ENCODE data around the gene PRG2.

Gene PRG2

GRCh38 chr11:57390535-57390934 is at the start of gene PRG2:
Gene PRG2, minus strand, starts transcription at chr11:57390650. Its CDS starts 706 bp downstream, at chr11:57389944.
- DNase-seq: no peak

DNA sequence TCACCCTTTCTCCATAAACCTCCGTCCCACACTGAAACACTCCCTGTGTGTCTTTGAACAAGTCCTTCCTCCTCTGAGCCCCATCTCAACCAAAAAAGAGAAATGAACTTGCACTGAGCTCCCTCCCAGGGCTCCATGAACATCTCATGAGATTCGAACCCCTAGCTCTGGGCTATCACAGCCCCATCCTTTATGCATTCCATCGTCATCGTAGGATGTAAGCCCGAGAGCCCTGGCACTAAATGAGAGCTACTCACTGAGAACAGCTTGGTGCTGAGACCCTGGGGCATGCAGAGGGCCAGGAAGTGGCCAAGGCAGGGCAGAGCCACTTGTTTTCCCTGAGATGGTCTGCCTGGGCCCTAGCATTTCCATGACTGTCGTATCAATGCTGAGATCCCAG is 49.3 kb upstream of the PRG2 start:
- DNase-seq: peak; percentile 46

DNA sequence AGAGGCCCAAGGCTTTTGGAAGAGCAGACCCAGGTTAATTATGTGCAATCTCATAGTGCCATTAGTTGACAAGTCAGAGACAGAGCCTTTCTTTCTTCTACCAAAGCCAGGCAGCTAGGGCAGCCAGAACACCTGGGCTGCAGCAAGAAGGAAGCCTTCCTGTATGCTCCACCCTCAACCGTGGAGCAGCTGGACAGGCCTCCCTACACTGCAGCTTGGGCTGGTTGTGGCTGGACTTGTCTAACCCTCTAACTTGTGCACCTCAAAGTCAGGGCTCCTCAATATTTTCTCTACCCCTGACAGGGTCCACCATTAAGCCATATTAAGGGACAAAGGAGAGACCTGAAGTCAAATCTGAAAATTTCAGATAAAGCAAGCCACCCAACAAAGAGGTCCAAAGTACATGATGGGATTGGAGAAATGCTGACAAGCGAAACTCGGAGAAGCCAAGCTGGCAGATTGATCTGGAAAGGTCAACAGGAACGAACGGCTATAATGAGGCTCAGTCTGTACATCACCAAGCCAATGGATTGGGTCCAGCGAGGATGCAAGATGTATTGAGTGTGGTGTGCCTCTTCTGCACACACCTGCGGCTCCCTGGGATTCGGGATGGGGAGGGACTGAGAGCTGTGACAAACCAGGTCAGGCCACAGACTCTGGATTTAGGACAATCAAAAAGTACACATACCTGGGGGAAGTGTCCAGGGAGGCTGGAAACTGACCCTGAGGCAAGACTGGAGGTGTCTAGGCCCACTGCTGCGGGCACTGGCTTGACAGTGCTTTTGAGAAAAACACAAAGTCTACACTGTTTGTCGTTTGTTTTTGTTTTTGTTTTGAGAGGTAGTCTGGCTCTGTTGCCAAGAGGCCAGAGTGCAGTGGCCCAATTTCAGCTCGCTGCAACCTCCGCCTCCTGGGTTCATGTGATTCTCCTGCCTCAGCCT is 48.2 kb upstream of the PRG2 start:
- peak; percentile 30 for DNase-seq

GRCh38 chr11:57436031-57436430 is 45.6 kb upstream of the PRG2 start:
- no peak for DNase-seq

DNA sequence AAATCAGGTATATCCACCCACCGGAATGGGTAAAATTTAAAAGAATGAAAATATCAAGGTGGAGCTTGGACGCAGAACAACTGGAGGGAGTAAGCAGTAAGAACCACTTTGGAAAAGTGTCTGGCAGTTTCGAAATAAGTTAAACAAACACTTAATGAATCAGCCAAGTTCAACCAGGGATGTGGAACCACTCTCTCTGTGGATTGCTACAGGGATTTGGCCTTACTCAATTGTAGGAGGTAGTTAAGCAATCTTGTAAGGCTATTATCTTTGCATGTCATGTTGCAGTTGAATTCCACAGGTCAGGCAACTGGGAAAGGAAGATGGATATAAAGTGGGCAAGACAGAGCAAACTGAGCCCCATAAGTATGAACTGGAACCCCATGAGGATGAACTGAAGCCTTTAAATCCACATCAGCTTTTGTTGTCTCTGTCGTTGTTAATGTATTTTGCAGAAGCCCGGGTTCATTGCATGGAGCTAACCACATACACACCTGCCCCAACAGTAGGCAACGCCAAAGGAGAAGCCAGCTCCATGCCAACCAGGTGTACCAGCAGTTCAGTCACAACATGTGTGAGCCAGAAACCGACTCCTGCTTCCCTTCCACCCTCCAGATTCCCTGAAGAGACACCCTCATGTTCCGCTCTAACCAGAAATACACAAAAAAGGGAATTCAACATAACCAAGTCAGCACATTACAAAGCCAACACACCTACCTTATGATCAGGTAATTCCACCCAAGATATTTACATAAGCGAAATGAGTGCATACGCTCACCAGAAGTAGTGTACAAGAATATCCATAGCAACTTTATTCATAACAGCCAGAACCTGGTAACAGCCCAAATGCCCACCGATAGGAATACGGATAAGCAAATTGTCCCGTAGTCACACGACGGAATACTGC is 44.4 kb upstream of the PRG2 start:
- peak; percentile 41 for DNase-seq

DNA sequence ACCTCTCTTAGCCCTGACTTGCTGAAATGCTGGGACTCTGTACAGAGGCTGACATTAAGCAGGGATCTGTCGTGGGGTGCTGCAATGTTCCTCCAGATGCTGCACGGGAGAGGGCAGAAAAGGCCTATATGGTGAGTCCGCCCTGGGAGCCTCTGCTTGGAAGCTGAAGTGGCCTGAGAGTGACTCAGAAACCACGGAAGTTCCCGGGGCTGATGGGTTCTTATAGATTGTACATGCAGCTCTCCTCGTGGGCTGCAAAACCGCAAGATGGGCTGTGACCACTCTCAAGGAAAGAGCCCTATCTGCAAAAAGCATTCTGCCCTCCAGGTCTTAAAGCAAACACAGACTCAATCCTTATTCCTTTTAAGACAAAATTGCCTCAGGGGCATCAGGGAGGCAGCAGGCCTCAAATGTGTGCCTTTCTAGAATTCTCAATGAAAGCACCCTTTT is 42.3 kb upstream of the PRG2 start:
- DNase-seq: peak; percentile 63

DNA sequence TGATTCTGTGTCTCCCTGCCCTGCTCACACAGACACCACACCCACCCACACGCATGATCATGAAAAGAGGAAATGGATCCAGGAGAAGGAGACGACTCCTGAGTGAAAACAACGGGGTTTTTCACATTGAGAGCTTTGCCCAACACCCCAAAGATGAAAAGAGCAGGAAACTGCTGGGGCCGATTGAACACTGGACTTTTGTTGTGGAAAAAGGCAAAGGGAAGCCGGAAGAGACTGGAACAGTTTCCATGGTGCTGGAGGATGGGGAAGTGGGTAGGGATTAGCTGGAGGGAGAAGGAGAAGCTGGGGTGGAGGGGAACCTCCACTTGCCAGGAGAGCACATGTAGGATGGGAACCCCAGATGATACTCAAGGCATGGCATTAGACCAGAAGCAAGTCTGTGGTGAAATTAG is 41.7 kb upstream of the PRG2 start:
- peak; percentile 14 for DNase-seq

GRCh38 chr11:57430952-57431351 is 40.5 kb upstream of the PRG2 start:
- DNase-seq: peak; percentile 10

DNA sequence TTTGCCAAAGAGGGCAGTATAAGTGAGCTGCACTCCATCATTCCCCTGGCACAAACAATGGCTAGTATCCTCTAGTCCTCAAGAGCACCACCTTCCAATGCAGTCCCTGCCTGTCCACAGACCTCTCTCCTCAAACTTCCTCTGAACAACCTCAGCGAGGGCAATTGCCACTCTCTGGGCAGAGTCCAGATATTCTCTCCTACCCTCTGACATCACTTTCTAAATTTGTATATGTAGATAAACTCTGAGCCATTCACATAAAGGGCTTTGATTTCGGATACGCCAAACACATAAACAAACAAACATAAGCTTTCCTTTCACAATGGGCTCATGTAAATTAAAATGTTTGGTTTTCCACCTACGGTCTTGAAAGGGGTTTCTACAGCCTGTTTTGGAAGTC is 39.5 kb upstream of the PRG2 start:
- no peak for DNase-seq

DNA sequence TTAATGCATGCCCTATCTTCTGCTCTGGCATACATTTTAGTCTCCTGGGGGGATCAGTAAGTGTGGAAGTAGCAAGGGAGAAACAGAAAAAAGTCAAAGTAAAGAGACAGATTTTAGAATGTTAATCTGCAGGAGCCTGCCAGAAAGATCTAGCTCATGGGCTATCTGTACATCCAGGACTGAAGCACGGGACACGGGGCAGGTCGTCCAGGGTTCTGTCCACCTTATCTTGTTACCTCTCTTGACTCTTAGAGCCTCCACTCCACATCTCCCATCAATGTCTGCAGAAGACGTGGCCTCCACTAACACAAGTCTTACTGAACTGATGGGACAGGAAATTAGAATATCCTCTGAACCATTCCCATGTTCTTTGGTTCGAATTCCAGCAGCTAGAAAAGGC is 38.2 kb upstream of the PRG2 start:
- DNase-seq: no peak

DNA sequence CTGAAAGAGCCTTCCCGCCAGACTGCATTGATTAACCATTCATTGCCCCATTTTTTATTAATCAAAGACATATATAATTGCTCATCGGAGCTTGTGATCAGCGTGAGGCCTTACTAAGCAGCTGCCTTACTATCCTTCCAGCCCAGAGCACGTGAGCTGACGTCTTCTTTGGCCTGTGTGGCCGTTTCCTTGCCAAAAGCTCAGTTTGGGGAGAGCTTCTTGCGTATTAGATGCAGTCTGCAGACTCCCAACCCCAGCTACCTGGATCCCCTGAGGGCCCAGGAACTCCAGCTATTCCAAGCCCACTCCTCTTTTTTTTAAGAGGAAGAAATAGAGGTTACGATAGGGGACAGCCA is 37.3 kb upstream of the PRG2 start:
- DNase-seq: no peak

DNA sequence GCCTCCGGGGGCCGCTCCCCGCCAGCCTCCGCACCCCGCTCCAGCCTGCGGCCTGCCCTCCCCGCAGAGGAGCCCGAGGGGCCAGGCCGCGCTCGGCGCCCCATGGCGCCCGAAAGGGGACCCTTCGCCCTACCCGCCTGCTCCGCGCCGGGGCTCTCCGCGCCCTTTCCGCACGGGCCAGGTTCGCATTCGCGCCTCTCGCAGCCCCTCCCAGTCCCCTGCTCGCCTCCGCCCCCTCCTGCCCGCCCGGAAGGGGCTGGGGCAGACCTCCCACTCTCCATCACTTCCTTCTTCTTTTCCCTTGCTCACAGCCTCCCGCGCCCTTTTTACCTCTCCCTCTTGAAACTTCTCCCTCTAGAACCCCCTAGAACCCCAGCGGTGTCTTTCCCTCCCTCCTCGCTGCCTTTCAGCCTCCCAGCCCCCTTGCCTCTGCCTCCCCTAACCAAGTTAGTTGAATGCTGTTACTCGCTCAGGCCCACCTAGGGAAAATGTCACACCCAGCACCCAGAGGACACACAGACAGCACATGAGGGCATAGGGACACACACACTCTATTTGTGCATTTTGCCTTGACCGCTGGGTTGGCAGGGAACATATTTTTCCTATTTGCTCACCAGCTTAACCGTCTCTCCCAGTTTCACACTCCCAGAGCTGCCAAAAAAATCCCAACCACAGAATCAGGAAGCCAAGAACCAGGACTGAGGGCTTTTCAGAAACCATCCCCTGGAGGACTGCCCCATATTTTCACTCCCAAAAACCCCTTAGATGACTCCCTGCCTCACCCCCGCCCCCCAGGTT is 36.7 kb upstream of the PRG2 start, which contains the start of gene SLC43A3:
TSS of gene SLC43A3 (minus strand) at position 193 of the 798 bp plus-strand sequence. CDS start 949 bp downstream, outside the sequence.
- DNase-seq: peak; percentile 90

- DNase-seq: peak; percentile 65
Measured at GRCh38 chr11:57426439-57426928, 36.0 kb upstream of the PRG2 start.

GRCh38 chr11:57425565-57426438 is 35.4 kb upstream of the PRG2 start:
- DNase-seq: peak; percentile 65

GRCh38 chr11:57424792-57425564 is 34.5 kb upstream of the PRG2 start:
- DNase-seq: peak; percentile 94

DNA sequence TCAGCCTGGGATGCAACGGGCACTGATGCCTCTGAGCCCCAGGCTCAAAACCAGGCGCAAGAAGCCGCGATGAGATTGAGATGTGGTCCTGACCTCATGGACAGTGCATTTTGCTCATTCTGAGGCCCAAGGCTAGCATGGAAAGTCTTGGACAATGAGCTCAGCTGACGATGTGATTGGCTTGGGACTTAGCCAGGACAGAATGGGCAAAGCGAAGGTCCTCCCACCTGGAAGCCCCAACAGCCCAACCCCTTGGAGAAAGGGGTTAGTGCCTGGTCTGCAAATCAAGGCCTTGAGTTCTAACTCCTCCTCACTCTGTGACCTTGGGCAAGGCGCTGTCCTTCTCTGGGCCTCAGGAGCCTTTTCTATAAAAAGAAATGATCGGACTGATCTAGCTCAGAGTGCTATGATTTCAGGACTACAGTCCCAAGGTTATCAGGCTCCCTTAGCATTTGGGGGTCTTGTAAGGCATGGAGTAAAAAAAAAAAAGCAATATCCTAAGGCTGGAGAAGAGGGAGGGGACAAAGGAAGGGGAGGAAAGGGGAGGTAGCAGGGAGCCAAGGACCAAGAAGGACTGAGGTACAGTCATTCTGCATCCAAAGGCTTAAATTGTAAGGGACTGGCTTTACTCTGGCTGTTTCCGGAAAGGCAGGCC is 33.8 kb upstream of the PRG2 start:
- no peak for DNase-seq

GRCh38 chr11:57422669-57423068 is 32.2 kb upstream of the PRG2 start:
- DNase-seq: no peak

- DNase-seq: no peak
Measured at GRCh38 chr11:57421805-57422204, 31.4 kb upstream of the PRG2 start.

DNA sequence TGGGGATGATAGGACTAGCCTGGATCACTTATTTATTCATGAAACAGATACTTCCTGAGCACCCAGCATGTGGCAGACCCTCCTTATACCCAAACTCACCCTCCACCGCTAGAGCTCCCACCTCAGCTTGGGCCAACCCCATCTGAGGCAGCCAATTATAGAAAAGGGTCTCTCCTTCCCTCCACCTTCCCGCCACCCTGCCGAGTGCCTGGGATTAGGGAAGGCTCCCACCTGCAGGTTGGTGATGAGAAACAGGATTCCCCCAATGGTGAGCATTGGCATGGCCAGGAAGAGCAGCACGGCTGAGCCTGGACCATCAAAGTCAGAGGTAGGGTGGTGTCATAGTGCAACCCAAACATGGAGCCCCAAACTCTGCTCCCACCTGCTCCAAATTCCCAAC is 30.6 kb upstream of the PRG2 start:
- no peak for DNase-seq

DNA sequence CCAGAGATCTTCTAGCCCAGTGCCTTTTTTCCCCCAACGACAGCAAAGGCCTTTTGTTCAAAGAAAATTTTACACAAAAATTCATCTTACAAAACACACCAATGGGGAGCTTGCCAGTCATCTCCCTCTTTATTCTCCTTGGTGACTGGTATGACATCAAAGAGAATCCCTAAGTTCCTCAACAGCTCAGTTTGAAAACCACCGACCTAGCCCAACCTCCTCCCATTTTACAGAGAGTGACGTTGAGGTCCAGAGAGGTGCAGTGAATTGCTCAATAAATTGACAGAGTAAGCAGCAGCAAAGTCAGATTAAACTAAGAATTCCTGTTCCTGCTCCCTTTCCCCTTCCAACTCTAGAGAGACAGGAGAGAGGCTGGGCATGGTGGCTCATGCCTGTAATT is 28.7 kb upstream of the PRG2 start:
- no peak for DNase-seq
